Epithelial cell of esophagus (primary cell): ENCODE data around the gene SMG6.

Experiments
- DNase-seq: peaks from one replicate; pipeline ENCODE4 v3.0.0; 2010; ENCODE audit warnings: low read depth
- H3K4me3 ChIP-seq: 2 replicates; pipeline ENCODE4 v1.5.1; 2011; ENCODE audit warnings: mild to moderate bottlenecking, low read length, control low read depth
- CTCF ChIP-seq: IDR thresholded peaks from 2 replicates; pipeline ENCODE4 v1.5.1; 2011; ENCODE audit warnings: low read depth, mild to moderate bottlenecking, low read length, control low read depth, inconsistent platforms; ENCODE audit not compliant: insufficient read depth; ENCODE audit errors: missing control alignments

Gene SMG6

GRCh38 chr17:2107050-2107449 is 196.5 kb downstream of the SMG6 start:
- DNase-seq: no peak
- no peak overlapping the region for H3K4me3 ChIP-seq
- no peak for TF ChIP-seq CTCF

GRCh38 chr17:2106308-2106955 is 197.2 kb downstream of the SMG6 start:
- DNase-seq: no peak
- no peak overlapping the region for H3K4me3 ChIP-seq
- no peak for TF ChIP-seq CTCF

- TF ChIP-seq CTCF: no peak
- H3K4me3 ChIP-seq: no peak overlapping the region
- no peak for DNase-seq
These were observed 197.9 kb downstream of the SMG6 start for GRCh38 chr17:2105663-2106062.

GRCh38 chr17:2102931-2103809 is 200.4 kb downstream of the SMG6 start:
- peak; percentile 81 for DNase-seq
- TF ChIP-seq CTCF: no peak
- H3K4me3 ChIP-seq: no peak overlapping the region

GRCh38 chr17:2101448-2102257 is 201.9 kb downstream of the SMG6 start:
- H3K4me3 ChIP-seq: no peak overlapping the region
- no peak for TF ChIP-seq CTCF
- peak; percentile 97 for DNase-seq

- DNase-seq: no peak
- no peak for TF ChIP-seq CTCF
- H3K4me3 ChIP-seq: no peak overlapping the region
These were observed 208.1 kb downstream of the SMG6 start for GRCh38 chr17:2095536-2095910.
